Activated naive CD4-positive, alpha-beta T cell treated with anti-CD3 and anti-CD28 coated beads for 36 hours (primary cell): ENCODE results near the gene NUP85. TPM values are rescaled to one million over a fixed set of nuclear protein-coding genes. Genes with fewer than 3 reads are reported as not detected.
"Not testable (repeated sequence)": the region's sequence is repeated elsewhere in the genome, so short reads cannot be mapped to it uniquely, and the experiment has no call there.

ENCODE experiments used
- CTCF ChIA-PET: fragments of 350-600 bp; sonication (Branson Sonifier 250); formaldehyde crosslinking; loops from one replicate; lab custom pipeline; 2021; ENCODE audit warnings: antibody characterized with exemption; lab: Charles Lee
- DNase-seq: peaks from one replicate; pipeline ENCODE4 v3.0.0-alpha.2; 2020
- H3K27ac Mint-ChIP-seq: one replicate; pipeline ENCODE4 v1.8.0; 2021; ENCODE audit warnings: mild to moderate bottlenecking, mixed read lengths
- H3K27me3 Mint-ChIP-seq: one replicate; pipeline ENCODE4 v1.8.0; 2021; ENCODE audit warnings: low read depth, mixed read lengths
- H3K36me3 Mint-ChIP-seq: one replicate; pipeline ENCODE4 v1.8.0; 2021; ENCODE audit warnings: low read depth, mixed read lengths
- H3K4me1 Mint-ChIP-seq: one replicate; pipeline ENCODE4 v1.8.0; 2021; ENCODE audit warnings: low read depth, mixed read lengths
- H3K4me3 Mint-ChIP-seq: one replicate; pipeline ENCODE4 v1.8.0; 2021; ENCODE audit warnings: mild to moderate bottlenecking, moderate library complexity, mixed read lengths
- H3K9me3 Mint-ChIP-seq: one replicate; pipeline ENCODE4 v1.8.0; 2021; ENCODE audit warnings: mixed read lengths
- intact Hi-C: fragments of 100-400 bp; cut with micrococcal nuclease; formaldehyde crosslinking; loops from one replicate; pipeline ENCODE4 v1.15.1; 2023
- total RNA-seq, 2 experiments: library from RNA; stranded (reverse); gene quantifications; one replicate each; pipeline ENCODE4 v1.2.3, GENCODE V29; 2021

NUP85 gene
- total RNA-seq, 2 experiments from 2014 or later = 112 to 116 TPM

GRCh38 chr17:75207050-75207407, 1.6 kb downstream of the NUP85 start:
- H3K27ac Mint-ChIP-seq, DNase-seq, H3K9me3 Mint-ChIP-seq, H3K27me3 Mint-ChIP-seq: not testable (repeated sequence)
- peaks cover 19% of the 10 kb centered on the region for H3K4me1 Mint-ChIP-seq
- peaks cover 24% of the 10 kb centered on the region for H3K36me3 Mint-ChIP-seq
- CTCF ChIA-PET = interaction anchor here (1.2 to 2.5 kb wide), 3 partner anchors 18 to 66 kb away, joined by 3 to 13 read pairs (median 5); partner anchors contain the start of gene MIF4GD
- intact Hi-C loops = loop anchor here (10.0 kb wide), 2 partner anchors 198 to 462 kb away; partner anchors contain the start of genes GRB2 and NHERF1
- H3K4me3 Mint-ChIP-seq = peak overlapping the region; percentile 98

- intact Hi-C loops = loop anchor here (10.0 kb wide), 2 partner anchors 197 to 463 kb away; partner anchors contain the start of genes GRB2 and NHERF1
Observed at GRCh38 chr17:75207760-75208159, 2.3 kb downstream of the NUP85 start.

GRCh38 chr17:75208161-75208560, 2.7 kb downstream of the NUP85 start:
- no peak for DNase-seq
- Mint-ChIP-seq H3K4me1 (peaks cover 19% of the 10 kb centered on the region), H3K27me3 (no peaks in the 10 kb centered on the region), H3K9me3 (no peaks in the 10 kb centered on the region), H3K4me3 (peak overlapping the region; percentile 29), H3K36me3 (peaks cover 27% of the 10 kb centered on the region), H3K27ac (no peak overlapping the region)
- intact Hi-C loops = loop anchor here (10.0 kb wide), 2 partner anchors 197 to 463 kb away; partner anchors contain the start of genes GRB2 and NHERF1
- CTCF ChIA-PET = interaction anchor here (1.3 kb wide), 1 partner anchor 94 kb away, joined by 7 read pairs; no protein-coding TSS in a partner anchor

More at GRCh38 chr17:75207760-75208159, 2.3 kb downstream of the NUP85 start:
- Mint-ChIP-seq H3K27me3 (no peaks in the 10 kb centered on the region), H3K4me1 (peaks cover 19% of the 10 kb centered on the region), H3K4me3 (peak overlapping the region; percentile 29), H3K36me3 (peaks cover 24% of the 10 kb centered on the region), H3K27ac (no peak overlapping the region), H3K9me3 (no peaks in the 10 kb centered on the region)
- no peak for DNase-seq
- CTCF ChIA-PET = no interaction called here

- no peaks in the 10 kb centered on the region for H3K9me3 Mint-ChIP-seq
- H3K27me3 Mint-ChIP-seq = no peaks in the 10 kb centered on the region
- H3K36me3 Mint-ChIP-seq = peaks cover 27% of the 10 kb centered on the region
- H3K4me1 Mint-ChIP-seq = peaks cover 18% of the 10 kb centered on the region
- H3K4me3 Mint-ChIP-seq = no peak overlapping the region
- DNase-seq = no peak
- CTCF ChIA-PET = interaction anchor here (0.6 to 1.3 kb wide), 5 partner anchors 29 to 247 kb away, joined by 3 to 7 read pairs (median 3); no protein-coding TSS in a partner anchor
- no peak overlapping the region for H3K27ac Mint-ChIP-seq
- intact Hi-C loops = loop anchor here (10.0 kb wide), 2 partner anchors 196 to 464 kb away; partner anchors contain the start of genes GRB2 and NHERF1
Observed at GRCh38 chr17:75209061-75209460, 3.6 kb downstream of the NUP85 start.

GRCh38 chr17:75218131-75218530, 12.7 kb downstream of the NUP85 start:
- H3K27me3 Mint-ChIP-seq = no peaks in the 10 kb centered on the region
- no peaks in the 10 kb centered on the region for H3K4me1 Mint-ChIP-seq
- DNase-seq = no peak
- H3K4me3 Mint-ChIP-seq = no peak overlapping the region
- H3K9me3 Mint-ChIP-seq = no peaks in the 10 kb centered on the region
- peaks cover 39% of the 10 kb centered on the region for H3K36me3 Mint-ChIP-seq
- H3K27ac Mint-ChIP-seq = no peak overlapping the region
- intact Hi-C loops = no loop called here
- CTCF ChIA-PET = interaction anchor here (1.0 kb wide), 1 partner anchor 104 kb away, joined by 4 read pairs; no protein-coding TSS in a partner anchor

- H3K9me3 Mint-ChIP-seq = no peaks in the 10 kb centered on the region
Observed at GRCh38 chr17:75219815-75220214, 14.3 kb downstream of the NUP85 start.

GRCh38 chr17:75225016-75225415, 19.5 kb downstream of the NUP85 start:
- no peaks in the 10 kb centered on the region for H3K9me3 Mint-ChIP-seq

More at GRCh38 chr17:75219815-75220214, 14.3 kb downstream of the NUP85 start:
- CTCF ChIA-PET = interaction anchor here (1.1 to 1.7 kb wide), 2 partner anchors 18 kb away, joined by 3 to 8 read pairs; no protein-coding TSS in a partner anchor
- Mint-ChIP-seq H3K27me3 (no peaks in the 10 kb centered on the region), H3K4me3 (no peak overlapping the region), H3K4me1 (no peaks in the 10 kb centered on the region), H3K36me3 (peaks cover 40% of the 10 kb centered on the region), H3K27ac (no peak overlapping the region)
- no peak for DNase-seq
- intact Hi-C loops = no loop called here

GRCh38 chr17:75227729-75228128, 22.2 kb downstream of the NUP85 start:
- H3K9me3 Mint-ChIP-seq = no peaks in the 10 kb centered on the region
- peaks cover 35% of the 10 kb centered on the region for H3K36me3 Mint-ChIP-seq
- H3K27ac Mint-ChIP-seq = no peak overlapping the region
- H3K4me3 Mint-ChIP-seq = no peak overlapping the region
- intact Hi-C loops = no loop called here
- CTCF ChIA-PET = interaction anchor here (4.2 kb wide), 1 partner anchor 12 kb away, joined by 36 read pairs; no protein-coding TSS in a partner anchor
- H3K27me3 Mint-ChIP-seq = no peaks in the 10 kb centered on the region
- no peak for DNase-seq
- H3K4me1 Mint-ChIP-seq = peaks cover 8% of the 10 kb centered on the region

More at GRCh38 chr17:75225016-75225415, 19.5 kb downstream of the NUP85 start:
- Mint-ChIP-seq H3K4me1 (peaks cover 8% of the 10 kb centered on the region), H3K27me3 (no peaks in the 10 kb centered on the region), H3K4me3 (no peak overlapping the region), H3K27ac (no peak overlapping the region), H3K36me3 (peaks cover 31% of the 10 kb centered on the region)
- CTCF ChIA-PET = interaction anchor here (0.9 kb wide), 1 partner anchor 190 kb away, joined by 3 read pairs; no protein-coding TSS in a partner anchor
- no peak for DNase-seq
- intact Hi-C loops = no loop called here

GRCh38 chr17:75228305-75228704, 22.8 kb downstream of the NUP85 start:
- intact Hi-C loops = no loop called here
- H3K4me1 Mint-ChIP-seq = peaks cover 8% of the 10 kb centered on the region
- no peaks in the 10 kb centered on the region for H3K9me3 Mint-ChIP-seq
- CTCF ChIA-PET = interaction anchor here (0.8 to 4.2 kb wide), 3 partner anchors 12 to 23 kb away, joined by 4 to 36 read pairs (median 5); partner anchors contain the start of gene NUP85
- H3K36me3 Mint-ChIP-seq = peaks cover 37% of the 10 kb centered on the region
- H3K27ac Mint-ChIP-seq = no peak overlapping the region
- H3K4me3 Mint-ChIP-seq = no peak overlapping the region
- H3K27me3 Mint-ChIP-seq = no peaks in the 10 kb centered on the region
- no peak for DNase-seq

GRCh38 chr17:75228847-75229246, 23.4 kb downstream of the NUP85 start:
- Mint-ChIP-seq H3K27ac (no peak overlapping the region), H3K4me3 (no peak overlapping the region), H3K9me3 (no peaks in the 10 kb centered on the region), H3K36me3 (peaks cover 37% of the 10 kb centered on the region), H3K4me1 (peaks cover 8% of the 10 kb centered on the region), H3K27me3 (no peaks in the 10 kb centered on the region)
- no peak for DNase-seq
- intact Hi-C loops = no loop called here
- CTCF ChIA-PET = interaction anchor here (0.6 to 4.2 kb wide), 6 partner anchors 11 to 405 kb away, joined by 3 to 36 read pairs (median 4); partner anchors contain the start of genes NUP85 and SMIM5

GRCh38 chr17:75231071-75231470, 25.6 kb downstream of the NUP85 start:
- no peak overlapping the region for H3K27ac Mint-ChIP-seq

GRCh38 chr17:75231741-75232464, 26.4 kb downstream of the NUP85 start:
- CTCF ChIA-PET = interaction anchor here (1.0 kb wide), 1 partner anchor 9 kb away, joined by 7 read pairs; no protein-coding TSS in a partner anchor
- Mint-ChIP-seq H3K9me3 (no peaks in the 10 kb centered on the region), H3K4me3 (no peak overlapping the region), H3K36me3 (peaks cover 36% of the 10 kb centered on the region), H3K27me3 (no peaks in the 10 kb centered on the region), H3K27ac (peak overlapping the region; percentile 50), H3K4me1 (no peaks in the 10 kb centered on the region)
- intact Hi-C loops = no loop called here
- DNase-seq = no peak

More at GRCh38 chr17:75231071-75231470, 25.6 kb downstream of the NUP85 start:
- intact Hi-C loops = no loop called here
- peaks cover 39% of the 10 kb centered on the region for H3K36me3 Mint-ChIP-seq
- no peaks in the 10 kb centered on the region for H3K9me3 Mint-ChIP-seq
- H3K4me3 Mint-ChIP-seq = no peak overlapping the region
- H3K4me1 Mint-ChIP-seq = no peaks in the 10 kb centered on the region
- H3K27me3 Mint-ChIP-seq = no peaks in the 10 kb centered on the region
- DNase-seq = no peak
- CTCF ChIA-PET = interaction anchor here (1.3 to 4.2 kb wide), 2 partner anchors 9 to 117 kb away, joined by 3 to 36 read pairs; no protein-coding TSS in a partner anchor
